DMS114 treated with DMSO at 0.1 percent for 48 hours (cell line): ENCODE results near the gene EPS8.

Experiments used
- DNase-seq: peaks from one replicate; lab custom pipeline; 2025; ENCODE audit not compliant: unreplicated experiment; lab: John Stamatoyannopoulos, UW

Gene EPS8

DNA sequence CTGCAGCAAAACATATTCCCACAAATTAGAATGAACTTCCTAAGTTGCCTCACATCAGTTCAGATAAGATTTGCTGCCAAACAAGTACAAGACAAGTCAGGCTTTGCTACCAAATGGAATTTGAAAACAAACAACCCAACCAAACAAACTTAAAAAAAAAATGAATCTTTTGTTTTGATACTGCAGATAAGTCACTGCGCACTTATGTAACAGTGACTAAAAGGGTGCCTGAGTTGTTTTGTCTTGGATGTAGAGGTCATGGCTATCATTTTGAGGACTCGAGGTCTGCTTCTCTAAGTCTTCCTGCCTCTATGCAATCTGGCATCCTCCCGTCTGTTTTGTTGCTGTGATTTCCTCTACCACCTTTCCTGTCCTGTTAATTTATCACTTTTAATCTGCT lies 11.1 kb upstream of the EPS8 start:
- no peak for DNase-seq

GRCh38 chr12:15797818-15798217 lies 8.6 kb upstream of the EPS8 start:
- DNase-seq, result no peak

- DNase-seq, result no peak
Measured at GRCh38 chr12:15796493-15797141, 7.4 kb upstream of the EPS8 start.

DNA sequence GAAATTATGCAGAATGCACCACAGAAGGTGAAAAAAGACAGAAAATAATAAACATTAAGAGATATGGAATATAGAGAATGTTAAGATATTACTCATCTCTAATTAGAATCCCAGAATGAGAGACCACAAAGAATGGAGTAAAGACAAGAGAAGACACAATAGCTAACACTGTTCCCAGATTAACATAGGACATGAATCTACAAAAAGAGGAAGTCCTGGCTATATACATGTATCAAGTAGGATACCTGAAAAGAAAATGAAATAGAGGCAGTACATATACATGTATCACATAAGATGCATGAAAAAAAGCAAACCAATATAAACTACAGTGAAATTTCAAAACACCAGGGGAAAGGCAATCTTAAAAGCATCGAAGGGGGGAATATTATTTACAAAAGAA lies 5.6 kb upstream of the EPS8 start:
- no peak for DNase-seq

GRCh38 chr12:15794196-15794595 lies 5.0 kb upstream of the EPS8 start:
- DNase-seq, result no peak

GRCh38 chr12:15788233-15789219 lies 662 bp downstream of the EPS8 start:
- DNase-seq, result no peak

- DNase-seq, result no peak
Measured at GRCh38 chr12:15787778-15788177, 1.4 kb downstream of the EPS8 start.

- no peak for DNase-seq
Measured at GRCh38 chr12:15786772-15787171, 2.4 kb downstream of the EPS8 start.

DNA sequence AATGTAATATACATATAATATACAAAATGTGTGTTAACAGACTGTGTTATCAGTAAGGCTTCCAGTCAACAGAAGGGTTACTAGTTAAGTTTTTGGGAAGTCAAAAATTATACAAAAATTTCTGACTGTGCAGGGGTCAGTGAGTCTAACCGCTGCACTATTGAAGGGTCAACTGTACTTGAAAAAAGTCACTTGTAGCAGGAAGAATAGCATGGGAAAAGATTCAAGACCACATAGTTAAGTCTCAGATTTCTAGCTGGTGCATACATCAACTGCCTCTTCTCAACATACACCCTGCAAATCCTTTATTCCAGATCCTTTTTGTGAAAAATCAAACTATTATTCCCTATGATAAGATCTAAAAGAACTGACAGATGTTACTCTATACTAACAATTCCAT lies 5.9 kb downstream of the EPS8 start:
- no peak for DNase-seq

DNA sequence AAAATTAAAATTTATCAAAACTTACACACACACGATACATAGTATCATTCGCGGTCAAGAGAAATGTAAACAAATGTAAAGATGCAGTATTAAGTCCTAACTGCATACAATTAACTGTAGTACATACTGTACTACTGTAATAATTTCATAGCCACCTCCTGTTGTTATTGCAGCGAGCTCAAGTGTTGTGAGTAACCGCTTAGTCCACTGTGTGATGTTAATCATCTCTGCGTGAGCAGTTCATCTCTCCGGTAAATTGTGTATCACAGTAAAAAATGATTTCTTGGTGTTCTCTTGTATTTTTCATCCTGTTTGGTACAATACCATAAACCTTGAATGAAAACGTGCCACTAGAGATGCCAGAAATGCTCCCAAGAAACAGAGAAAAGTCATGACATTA lies 6.5 kb downstream of the EPS8 start:
- no peak for DNase-seq

DNA sequence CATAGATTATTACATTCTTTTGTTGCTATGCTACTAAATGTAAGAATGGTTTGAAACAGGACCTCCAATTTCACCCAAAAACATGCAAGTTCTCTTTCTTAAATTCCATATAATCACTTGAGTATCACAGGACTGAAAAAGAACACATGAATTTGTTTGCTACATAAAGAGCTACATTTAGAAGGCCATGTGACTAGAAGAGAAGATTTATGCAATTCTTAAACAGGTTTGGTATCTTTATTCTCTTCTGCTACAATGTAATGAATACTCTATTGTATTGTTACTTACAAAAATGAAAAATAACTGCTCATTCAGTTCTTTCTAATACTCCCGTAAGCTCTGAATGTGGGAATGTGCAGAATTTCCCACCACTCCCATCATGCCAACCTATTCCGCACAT lies 9.3 kb downstream of the EPS8 start:
- no peak for DNase-seq

- DNase-seq, result no peak
Measured at GRCh38 chr12:15778126-15778525, 11.1 kb downstream of the EPS8 start.

DNA sequence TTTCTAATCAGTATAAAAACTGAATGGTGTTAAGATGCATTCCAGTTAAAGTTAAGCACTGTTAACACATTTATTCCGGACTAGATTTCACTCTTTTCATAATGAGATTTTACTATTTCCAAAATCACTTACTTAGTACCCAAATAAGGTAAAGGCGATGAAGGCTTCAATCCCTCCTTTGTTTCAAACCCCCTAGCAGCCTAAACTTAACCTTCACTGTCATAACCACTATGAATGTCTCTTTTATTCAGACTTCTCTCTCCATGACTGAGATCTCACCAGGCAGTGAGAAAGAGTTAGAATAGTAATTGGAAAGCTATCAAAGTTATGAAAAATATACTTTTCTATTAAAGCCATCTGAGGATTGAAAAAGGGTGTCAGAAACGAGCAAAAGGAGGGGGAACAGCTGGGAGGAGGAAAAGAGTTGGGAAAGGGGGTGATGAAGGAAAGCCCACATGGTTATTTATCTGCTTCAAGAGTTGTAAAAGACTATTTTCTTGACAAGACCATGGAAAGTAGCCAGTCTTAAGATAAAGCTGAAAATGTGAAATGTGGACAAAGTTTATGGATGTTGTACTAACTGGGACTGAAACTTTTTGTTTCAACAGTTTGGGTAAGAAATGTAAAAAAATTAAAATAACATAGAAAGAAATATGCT lies 11.7 kb downstream of the EPS8 start:
- DNase-seq, result no peak

GRCh38 chr12:15776532-15776931 lies 12.7 kb downstream of the EPS8 start:
- no peak for DNase-seq

DNA sequence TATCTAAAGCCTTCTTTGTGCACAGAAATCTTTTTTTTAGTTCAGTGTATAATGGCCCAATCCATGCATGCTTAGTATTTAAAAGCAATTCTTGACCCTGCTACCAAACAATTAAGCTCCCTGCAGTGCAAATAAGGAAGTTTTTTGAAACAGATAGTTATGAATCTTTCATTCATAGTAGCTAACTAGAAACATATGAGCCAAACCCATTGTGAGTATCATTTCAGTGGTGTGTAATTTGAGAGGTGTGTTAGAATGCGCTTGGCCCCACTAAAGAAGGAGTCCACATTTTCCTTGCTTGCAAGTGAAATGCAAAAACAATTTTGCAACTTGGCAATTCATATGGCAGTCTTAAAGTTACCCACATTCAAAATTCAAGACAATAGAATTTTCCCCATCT lies 14.4 kb downstream of the EPS8 start:
- DNase-seq, result no peak

- peak; percentile 25 for DNase-seq
Measured at GRCh38 chr12:15772405-15773018, 16.7 kb downstream of the EPS8 start.

- no peak for DNase-seq
Measured at GRCh38 chr12:15770581-15770980, 18.6 kb downstream of the EPS8 start.

DNA sequence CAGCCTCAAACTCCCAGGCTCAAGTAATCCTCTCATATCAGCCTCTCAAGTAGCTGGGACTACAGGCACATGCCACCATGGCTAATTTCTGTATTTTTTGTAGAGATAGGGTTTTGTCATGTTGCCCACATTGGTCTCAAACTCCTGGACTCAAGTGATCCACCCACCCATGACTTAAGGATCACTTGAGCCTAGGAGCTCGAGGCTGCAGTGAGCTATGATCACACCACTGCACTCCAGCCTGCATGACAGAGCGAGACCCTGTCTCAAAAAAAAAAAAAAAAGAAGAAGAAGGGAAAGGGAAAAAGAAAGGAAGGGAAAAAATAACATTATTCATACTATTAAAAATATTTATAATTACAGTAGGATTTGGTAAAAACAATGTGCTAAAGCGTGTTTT lies 19.2 kb downstream of the EPS8 start:
- no peak for DNase-seq

GRCh38 chr12:15769586-15769985 lies 19.6 kb downstream of the EPS8 start:
- no peak for DNase-seq

DNA sequence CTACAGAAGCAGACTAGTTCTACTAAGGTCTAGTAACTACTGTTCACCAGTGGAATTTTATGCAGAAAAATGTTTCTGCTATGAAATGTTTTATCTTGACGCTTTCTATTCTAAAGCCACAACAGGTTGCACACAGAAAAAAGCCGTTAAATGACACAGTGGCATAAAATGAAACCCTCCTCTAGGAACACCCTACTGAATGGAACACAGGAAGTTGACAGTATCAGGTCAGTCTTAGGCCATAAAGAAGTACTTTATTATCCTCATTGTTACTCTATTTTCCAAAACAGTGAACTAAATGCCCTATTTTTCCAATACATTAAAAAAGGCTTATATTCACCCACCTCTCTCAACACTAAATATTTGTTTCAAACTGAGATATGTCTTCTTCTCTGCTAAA lies 21.9 kb downstream of the EPS8 start:
- no peak for DNase-seq

DNA sequence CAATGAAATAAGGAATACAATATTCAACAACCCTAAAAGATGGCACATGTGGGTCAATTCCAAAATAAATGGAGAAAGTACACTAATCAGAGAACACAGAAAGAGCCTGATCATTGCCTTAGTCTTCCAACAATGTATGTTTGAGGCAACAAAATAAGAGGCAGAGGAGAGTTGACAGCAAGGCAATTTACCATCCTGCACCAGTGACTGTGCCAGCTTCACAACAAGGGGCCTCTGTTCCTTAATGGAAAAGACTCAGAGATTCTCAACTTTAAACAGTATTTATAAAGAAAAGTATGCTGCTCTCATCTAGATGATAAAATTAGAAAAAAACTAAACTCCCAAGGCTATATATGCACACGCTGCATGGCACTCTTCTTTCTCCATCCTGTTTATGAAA lies 25.9 kb downstream of the EPS8 start:
- DNase-seq, result no peak
